IPS DF 19.7 (cell line): ENCODE data around the gene RAD52.

Source experiments
- DNase-seq: peaks from one replicate; pipeline ENCODE4 v3.0.0-alpha.2; 2013; ENCODE audit warnings: low read depth, low spot score

RAD52 gene

GRCh38 chr12:870378-870777 is 79.1 kb downstream of the RAD52 start:
- DNase-seq = no peak

DNA sequence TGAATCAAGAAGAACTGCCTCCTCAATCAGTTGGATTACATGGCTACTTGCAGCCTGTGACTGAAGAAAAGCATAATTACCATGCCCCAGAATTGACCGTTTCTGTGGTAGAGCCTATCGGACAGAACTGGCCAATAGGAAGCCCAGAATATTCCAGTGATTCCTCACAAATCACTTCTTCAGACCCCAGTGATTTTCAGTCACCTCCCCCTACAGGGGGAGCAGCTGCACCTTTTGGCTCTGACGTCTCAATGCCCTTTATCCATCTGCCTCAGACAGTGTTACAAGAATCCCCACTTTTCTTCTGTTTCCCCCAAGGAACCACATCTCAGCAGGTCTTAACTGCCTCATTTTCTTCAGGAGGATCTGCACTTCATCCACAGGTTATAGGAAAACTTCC is 80.8 kb downstream of the RAD52 start:
- no peak for DNase-seq

GRCh38 chr12:867905-868304 is 81.6 kb downstream of the RAD52 start:
- DNase-seq = no peak

DNA sequence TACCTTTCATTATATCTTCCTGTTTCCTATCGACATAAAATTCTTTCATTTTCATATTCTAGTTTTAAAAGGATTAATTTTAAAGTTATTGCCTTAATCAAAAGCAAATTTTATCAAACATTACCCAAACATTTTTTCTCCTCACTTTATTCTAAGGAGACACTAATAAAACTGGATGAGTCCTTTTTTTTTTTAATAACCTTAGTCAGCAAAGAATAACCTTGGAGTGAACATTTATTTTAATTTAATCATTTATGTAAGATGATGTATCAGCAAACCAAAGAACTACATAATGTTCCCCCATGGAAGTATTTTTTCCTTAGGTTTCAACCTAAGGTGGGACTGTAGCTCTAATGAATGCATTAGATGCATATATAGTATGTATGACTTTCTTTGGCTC is 83.9 kb downstream of the RAD52 start:
- DNase-seq = no peak

DNA sequence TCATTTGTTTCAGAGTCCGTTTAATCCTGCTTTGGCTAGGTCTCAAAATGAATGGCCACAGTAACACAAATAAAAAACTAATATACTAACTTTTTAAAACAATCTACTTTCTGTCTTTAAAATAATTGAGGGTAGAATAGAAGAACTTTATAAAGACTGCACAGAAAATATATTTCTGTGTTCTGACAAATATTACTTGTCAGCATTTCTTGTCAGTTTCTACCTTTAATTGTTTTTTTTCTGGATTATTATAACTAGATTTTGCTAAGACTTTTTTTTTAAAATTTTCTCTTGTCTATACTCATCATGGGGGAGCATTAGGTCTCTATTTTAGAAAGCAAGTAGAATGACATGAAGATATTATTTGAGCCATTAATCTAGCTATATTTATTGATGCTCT is 86.2 kb downstream of the RAD52 start:
- DNase-seq = no peak

- DNase-seq = no peak
These were observed 87.1 kb downstream of the RAD52 start for GRCh38 chr12:862303-862911.
